Stomach (tissue), 9 donors: ENCODE data around the gene SELENBP1. TPM values are rescaled to one million over a fixed set of nuclear protein-coding genes. Genes with fewer than 3 reads are reported as not detected.

Source experiments
- DNase-seq, 2 donors: peaks; one replicate each; pipeline versions ENCODE4 v3.0.0 to v3.0.0-alpha.2; 2013 to 2019
- H3K27ac ChIP-seq, 5 donors: fragments of 200-600 bp in 4 of 5; sonication (generic) in 4 of 5; one replicate each; pipeline ENCODE4 v1.5.1; 2013 to 2019; ENCODE audit warnings: mild to moderate bottlenecking in 1 of 5, moderate library complexity in 1 of 5
- H3K27me3 ChIP-seq, 3 donors: fragments of 200-600 bp; sonication (generic); one replicate each; pipeline ENCODE4 v1.5.1; 2017 to 2019; ENCODE audit warnings: mixed run types in 1 of 3
- H3K36me3 ChIP-seq, 4 donors: fragments of 200-600 bp; sonication (generic); 1 replicate in 3 of 4; 2 replicates in 1 of 4; pipeline ENCODE4 v1.5.1; 2016 to 2019
- H3K4me1 ChIP-seq, 4 donors: fragments of 200-600 bp; sonication (generic); one replicate each; pipeline ENCODE4 v1.5.1; 2016 to 2019
- H3K4me3 ChIP-seq, 4 donors: fragments of 200-600 bp; sonication (generic) in 3 of 4; one replicate each; pipeline ENCODE4 v1.5.1; 2016 to 2019; ENCODE audit warnings: mild to moderate bottlenecking in 1 of 4
- H3K9me3 ChIP-seq, 4 donors: fragments of 200-600 bp; sonication (generic); one replicate each; pipeline ENCODE4 v1.5.1; 2016 to 2019
- CTCF ChIP-seq, 7 experiments: fragments of 450-650 bp in 4 of 7; fragments of 200-600 bp in 3 of 7; sonication (generic) in 3 of 7; IDR thresholded peaks; one replicate each; pipeline ENCODE4 v1.5.1; 2016 to 2019; ENCODE audit warnings: antibody characterized with exemption in 7 of 7, control low read depth in 2 of 7, mild to moderate bottlenecking in 1 of 7
- EP300 ChIP-seq: sonication (generic); formaldehyde crosslinking; IDR thresholded peaks from one replicate; pipeline ENCODE4 v1.6.1; 2017; ENCODE audit warnings: antibody characterized with exemption
- POLR2A ChIP-seq, 4 donors: fragments of 450-650 bp; IDR thresholded peaks; one replicate each; pipeline ENCODE4 v1.6.1; 2016; ENCODE audit warnings: antibody characterized with exemption in 4 of 4, control low read depth in 2 of 4, mild to moderate bottlenecking in 1 of 4, moderate library complexity in 1 of 4
- POLR2AphosphoS5 ChIP-seq, 3 donors: sonication (generic); formaldehyde crosslinking; IDR thresholded peaks; one replicate each; pipeline ENCODE4 v1.6.1; 2016; ENCODE audit warnings: antibody characterized with exemption in 3 of 3
- WGBS, 5 donors: extraction: QIAGEN DNeasy Blood & Tissue Kit in 3 of 5; methylation state at CpG; one replicate each; pipeline versions ENCODE4 v1.1.5 to v1.1.7; 2013 to 2018; 5-methylcytosine and 5-hydroxymethylcytosine counted together
- intact Hi-C: fragments of 100-400 bp; cut with DNase I; formaldehyde crosslinking; loops from one replicate; pipeline ENCODE4 v1.15.1; 2023; ENCODE audit warnings: low total_unique reads
- polyA plus RNA-seq, 3 donors: library from polyadenylated mRNA; stranded (reverse); fragments of 200-250 nt; gene quantifications; one replicate each; pipeline ENCODE4 v1.2.3, GENCODE V29; 2013
- total RNA-seq, 5 donors: library from RNA; depleted of rRNA; stranded (reverse); fragments of >200 nt; gene quantifications; one replicate each; pipeline versions ENCODE4 v1.1.0 to v1.2.3, GENCODE V29; 2014 to 2016
- donor health status: healthy with polysubstance abuse.
- donor health status: Bipolar disorder and iron deficiency.
- donor health status: healthy.

The SELENBP1 gene
- total and polyA plus RNA-seq, 8 donors = 68.8 to 661 (median 175) TPM

GRCh38 chr1:151377150-151377884, 4.8 kb upstream of the SELENBP1 start:
- Histone ChIP-seq H3K36me3 (no peaks in the 10 kb centered on the region), H3K27ac (no peak overlapping the region), H3K4me1 (peaks cover 7 to 18% (median 17%) of the 10 kb centered on the region in 4 donors), H3K4me3 (no peak overlapping the region), H3K27me3 (no peaks in the 10 kb centered on the region), H3K9me3 (no peaks in the 10 kb centered on the region)
- WGBS, 5 donors = 76 to 86% (median 81%) methylated on average over 3 of the region's 3 CpGs
- DNase-seq = no peak
- TF ChIP-seq EP300 (no peak), CTCF (IDR thresholded peaks at IDR 0.05) (no peak), POLR2A (IDR thresholded peaks at IDR 0.05) (no peak), POLR2AphosphoS5 (IDR thresholded peaks at IDR 0.05) (no peak)
- intact Hi-C loops = no loop called here

GRCh38 chr1:151373196-151373595, 691 bp upstream of the SELENBP1 start:
- DNase-seq = no peak
- Histone ChIP-seq H3K9me3 (no peaks in the 10 kb centered on the region), H3K36me3 (peaks cover 0 to 14% (median 9%) of the 10 kb centered on the region in 4 donors), H3K27ac (peak overlapping the region in 3 of 5 donors; percentile 89 to 92 (median 89)), H3K4me3 (no peak overlapping the region), H3K4me1 (peaks cover 42 to 59% (median 57%) of the 10 kb centered on the region in 4 donors), H3K27me3 (no peaks in the 10 kb centered on the region)
- 59 to 81% (median 73%) methylated on average over 13 to 14 of the region's 14 CpGs for WGBS, 5 donors
- TF ChIP-seq EP300 (no peak), CTCF (IDR thresholded peaks at IDR 0.05) (no peak), POLR2AphosphoS5 (IDR thresholded peaks at IDR 0.05) (no peak), POLR2A (IDR thresholded peaks at IDR 0.05) (no peak)
- intact Hi-C loops = no loop called here

- Histone ChIP-seq H3K36me3 (peaks cover 5 to 31% (median 22%) of the 10 kb centered on the region in 4 donors), H3K4me3 (peak overlapping the region; percentile 53 to 65 (median 58)), H3K27me3 (no peaks in the 10 kb centered on the region), H3K4me1 (peaks cover 42 to 72% (median 62%) of the 10 kb centered on the region in 4 donors), H3K9me3 (no peaks in the 10 kb centered on the region), H3K27ac (peak overlapping the region; percentile 85 to 92 (median 89))
- TF ChIP-seq CTCF (IDR thresholded peaks at IDR 0.05) (no peak), POLR2AphosphoS5 (IDR thresholded peaks at IDR 0.05) (peak in 1 of 3 donors; percentile 32)
- intact Hi-C loops = no loop called here
- DNase-seq = peak; percentile 84 to 90
- WGBS, 5 donors = 9 to 21% (median 13%) methylated on average over 9 of the region's 9 CpGs
Measured at GRCh38 chr1:151371370-151372057, 991 bp downstream of the SELENBP1 start.

GRCh38 chr1:151370211-151370911, 2.1 kb downstream of the SELENBP1 start:
- peak overlapping the region; percentile 40 to 92 (median 89) for H3K27ac ChIP-seq
- TF ChIP-seq POLR2A (IDR thresholded peaks at IDR 0.05) = no peak
- no peak for TF ChIP-seq CTCF (IDR thresholded peaks at IDR 0.05)
- intact Hi-C loops = no loop called here
- WGBS, 5 donors = 23 to 45% (median 33%) methylated on average over 5 to 6 of the region's 6 CpGs
- no peaks in the 10 kb centered on the region for H3K27me3 ChIP-seq
- peak overlapping the region in 3 of 4 donors; percentile 53 to 65 (median 59) for H3K4me3 ChIP-seq
- H3K4me1 ChIP-seq = peaks cover 42 to 76% (median 64%) of the 10 kb centered on the region in 4 donors
- peaks cover 17 to 42% (median 34%) of the 10 kb centered on the region in 4 donors for H3K36me3 ChIP-seq
- peak; percentile 34 to 53 for DNase-seq
- H3K9me3 ChIP-seq = no peaks in the 10 kb centered on the region
